IMR-90 (cell line): ENCODE results near the gene PRRG1. TPM values are rescaled to one million over a fixed set of nuclear protein-coding genes. Genes with fewer than 3 reads are reported as not detected.

Source experiments
- ATAC-seq: fragments of 200-7000 bp; cut with Tn5 transposase; 2 replicates; pipeline ENCODE4 v1.9.1; 2020; ENCODE audit warnings: low read depth, mild to moderate bottlenecking, moderate library complexity
- BruUV-seq: library from RNA; stranded (reverse); fragments of 400-500 nt; replicated peaks from 2 replicates; lab custom pipeline; 2021; lab: Mats Ljungman, UMichigan
- CTCF ChIA-PET: fragments of 300-600 bp; formaldehyde crosslinking; extraction: SDS; loops from one replicate; lab custom pipeline; 2021; ENCODE audit warnings: antibody characterized with exemption; lab: Yijun Ruan, JAX
- POLR2A ChIA-PET: fragments of 300-600 bp; sonication (Branson Sonifier 250); formaldehyde crosslinking; loops from one replicate; lab custom pipeline; 2022; ENCODE audit warnings: antibody characterized with exemption; ENCODE audit not compliant: unreplicated experiment; lab: Charles Lee
- DNase-seq: peaks from one replicate; pipeline ENCODE4 v3.0.0; 2013
- H2AFZ ChIP-seq: replicated peaks from 2 replicates; pipeline ENCODE3; 2013; ENCODE audit warnings: low read length, mild to moderate bottlenecking; ENCODE audit not compliant: poor library complexity
- H2AK5ac ChIP-seq: 2 replicates; pipeline ENCODE4 v1.6.1; 2013; ENCODE audit warnings: low read depth, low read length, inconsistent platforms
- H2AK9ac ChIP-seq: replicated peaks from 2 replicates; pipeline ENCODE3; 2013; ENCODE audit warnings: mild to moderate bottlenecking, low read depth, low read length, moderate library complexity; ENCODE audit not compliant: poor library complexity
- H2BK120ac ChIP-seq: 2 replicates; pipeline ENCODE4 v1.6.1; 2013; ENCODE audit warnings: low read depth, low read length, inconsistent platforms
- H2BK15ac ChIP-seq: 3 replicates; pipeline ENCODE4 v1.6.1; 2013; ENCODE audit warnings: low read depth, low read length, inconsistent platforms
- H2BK20ac ChIP-seq: 2 replicates; pipeline ENCODE4 v1.6.1; 2013; ENCODE audit warnings: low read depth, mild to moderate bottlenecking, inconsistent platforms, low read length, moderate library complexity
- H2BK5ac ChIP-seq: 2 replicates; pipeline ENCODE4 v1.6.1; 2013; ENCODE audit warnings: mild to moderate bottlenecking, low read depth, low read length, inconsistent platforms; ENCODE audit not compliant: poor library complexity, severe bottlenecking
- H3K14ac ChIP-seq: replicated peaks from 2 replicates; pipeline ENCODE4 v1.6.1; 2013; ENCODE audit warnings: low read depth, low read length, inconsistent platforms
- H3K18ac ChIP-seq: 2 replicates; pipeline ENCODE4 v1.6.1; 2013; ENCODE audit warnings: low read depth, low read length, control low read depth
- H3K23ac ChIP-seq: 2 replicates; pipeline ENCODE4 v1.6.1; 2013; ENCODE audit warnings: low read depth, low read length, inconsistent platforms
- H3K27ac ChIP-seq: 2 replicates; pipeline ENCODE4 v1.5.1; 2013; ENCODE audit warnings: mild to moderate bottlenecking, control low read depth, low read length; ENCODE audit not compliant: insufficient read depth
- H3K27me3 ChIP-seq: 2 replicates; pipeline ENCODE4 v1.6.1; 2013; ENCODE audit warnings: low read length; ENCODE audit not compliant: control insufficient read depth, insufficient read depth
- H3K36me3 ChIP-seq: 2 replicates; pipeline ENCODE4 v1.6.1; 2013; ENCODE audit warnings: low read length, mixed read lengths; ENCODE audit not compliant: control insufficient read depth, insufficient read depth
- H3K4ac ChIP-seq: 2 replicates; pipeline ENCODE4 v1.6.1; 2013; ENCODE audit warnings: low read depth, low read length, inconsistent platforms
- H3K4me1 ChIP-seq: 2 replicates; pipeline ENCODE4 v1.6.1; 2013; ENCODE audit warnings: low read length, mixed read lengths; ENCODE audit not compliant: control insufficient read depth, insufficient read depth
- H3K4me2 ChIP-seq: 2 replicates; pipeline ENCODE4 v1.6.1; 2013; ENCODE audit warnings: low read depth, mild to moderate bottlenecking, control low read depth, low read length, moderate library complexity
- H3K4me3 ChIP-seq: 2 replicates; pipeline ENCODE4 v1.5.1; 2013; ENCODE audit warnings: low read depth, mild to moderate bottlenecking, control low read depth, low read length, moderate library complexity; ENCODE audit not compliant: insufficient read depth
- H3K56ac ChIP-seq: 2 replicates; pipeline ENCODE4 v1.6.1; 2013; ENCODE audit warnings: low read length, inconsistent platforms; ENCODE audit not compliant: insufficient read depth; ENCODE audit errors: extremely low read depth
- H3K79me1 ChIP-seq, 2 experiments: 2 replicates each; pipeline ENCODE4 v1.6.1; 2013; ENCODE audit warnings: low read length in 2 of 2, inconsistent platforms in 1 of 2, low read depth in 1 of 2
- H3K9ac ChIP-seq: 2 replicates; pipeline ENCODE4 v1.6.1; 2013; ENCODE audit warnings: low read depth, low read length, control low read depth
- H3K9me1 ChIP-seq: 2 replicates; pipeline ENCODE4 v1.6.1; 2013; ENCODE audit warnings: low read length, inconsistent platforms; ENCODE audit not compliant: insufficient read depth
- H3K9me3 ChIP-seq: 2 replicates; pipeline ENCODE4 v1.6.1; 2013; ENCODE audit warnings: low read length; ENCODE audit not compliant: control insufficient read depth, insufficient read depth
- H4K20me1 ChIP-seq: 2 replicates; pipeline ENCODE4 v1.6.1; 2013; ENCODE audit warnings: low read length, inconsistent platforms; ENCODE audit not compliant: insufficient read depth
- H4K5ac ChIP-seq: 2 replicates; pipeline ENCODE4 v1.6.1; 2013; ENCODE audit warnings: mild to moderate bottlenecking, low read depth, low read length, control low read depth
- H4K8ac ChIP-seq, 2 experiments: 2 replicates each; pipeline ENCODE4 v1.6.1; 2013; ENCODE audit warnings: low read depth in 2 of 2, low read length in 2 of 2, control low read depth in 1 of 2, inconsistent platforms in 1 of 2
- H4K91ac ChIP-seq: 2 replicates; pipeline ENCODE4 v1.6.1; 2013; ENCODE audit warnings: low read depth, low read length, inconsistent platforms; ENCODE audit not compliant: insufficient read depth
- BHLHE40 ChIP-seq: fragments of 150-350 bp; IDR thresholded peaks from 2 replicates; pipeline ENCODE4 v1.6.1; 2016; ENCODE audit warnings: mild to moderate bottlenecking, low read depth, low read length
- CEBPB ChIP-seq: IDR thresholded peaks from 2 replicates; pipeline ENCODE4 v1.6.1; 2012; ENCODE audit warnings: low read depth, low read length, improper control_type of control experiment
- CHD1 ChIP-seq: IDR thresholded peaks from 2 replicates; pipeline ENCODE4 v1.6.1; 2012; ENCODE audit warnings: low read depth, low read length, improper control_type of control experiment
- CTCF ChIP-seq: conservative IDR thresholded peaks from 2 replicates; pipeline ENCODE4 v1.5.1; 2012; ENCODE audit warnings: mild to moderate bottlenecking, low read depth, low read length, improper control_type of control experiment
- FOS ChIP-seq: fragments of 150-350 bp; IDR thresholded peaks from 2 replicates; pipeline ENCODE4 v1.6.1; 2016; ENCODE audit warnings: low read depth, low read length
- MAFK ChIP-seq: IDR thresholded peaks from 2 replicates; pipeline ENCODE4 v1.6.1; 2012; ENCODE audit warnings: low read depth, low read length, improper control_type of control experiment
- MAZ ChIP-seq: IDR thresholded peaks from 2 replicates; pipeline ENCODE4 v1.6.1; 2012; ENCODE audit warnings: low read depth, mild to moderate bottlenecking, low read length, improper control_type of control experiment, moderate library complexity, borderline replicate concordance
- MXI1 ChIP-seq: IDR thresholded peaks from 2 replicates; pipeline ENCODE4 v1.6.1; 2012; ENCODE audit warnings: low read depth, mild to moderate bottlenecking, low read length, moderate library complexity, borderline replicate concordance
- NFE2L2 ChIP-seq: fragments of 150-350 bp; IDR thresholded peaks from 2 replicates; pipeline ENCODE4 v1.6.1; 2016; ENCODE audit warnings: low read depth, mild to moderate bottlenecking, low read length
- POLR2A ChIP-seq: IDR thresholded peaks from 2 replicates; pipeline ENCODE4 v1.6.1; 2012; ENCODE audit warnings: mild to moderate bottlenecking, low read depth, low read length
- RAD21 ChIP-seq: IDR thresholded peaks from 2 replicates; pipeline ENCODE4 v1.6.1; 2012; ENCODE audit warnings: low read length, improper control_type of control experiment
- RFX5 ChIP-seq: IDR thresholded peaks from 2 replicates; pipeline ENCODE4 v1.8.0; 2012; ENCODE audit warnings: low read depth, mild to moderate bottlenecking, low read length, moderate library complexity
- SMC3 ChIP-seq: fragments of 150-350 bp; IDR thresholded peaks from 2 replicates; pipeline ENCODE4 v1.6.1; 2016; ENCODE audit warnings: low read depth, mild to moderate bottlenecking, antibody characterized with exemption, low read length, moderate library complexity
- WGBS, 2 experiments: methylation state at CpG; one replicate each; pipeline versions ENCODE4 v1.1.5 to v1.1.7; 2013; ENCODE audit warnings: missing lambda C conversion rate in 2 of 2; ENCODE audit not compliant: insufficient read length in 1 of 2; ENCODE audit errors: extremely low coverage in 2 of 2; 5-methylcytosine and 5-hydroxymethylcytosine counted together
- dilution Hi-C: fragments of 300-500 bp; cut with HindIII; formaldehyde crosslinking; loops from one replicate; pipeline ENCODE4 v1.14.3; 2018; ENCODE audit warnings: low sequenced_read_pairs; ENCODE audit not compliant: unreplicated experiment
- in situ Hi-C: fragments of 300-500 bp; cut with MboI; formaldehyde crosslinking; loops from 3 replicates; pipeline ENCODE4 v1.14.3; 2019; ENCODE audit warnings: low sequenced_read_pairs, inconsistent platforms, mixed read lengths
- intact Hi-C: fragments of 100-400 bp; cut with micrococcal nuclease; formaldehyde crosslinking; loops from 2 replicates; pipeline ENCODE4 v1.10.0; 2022
- polyA plus RNA-seq, 3 experiments: library from polyadenylated mRNA; depleted of rRNA; stranded (reverse); fragments of >200 nt; gene quantifications; 2 replicates each; pipeline ENCODE4 v1.2.3, GENCODE V29; 2012; ENCODE audit warnings: low replicate concordance in 1 of 3
- total RNA-seq: library from RNA; depleted of rRNA; stranded (reverse); fragments of >200 nt; gene quantifications from 2 replicates; pipeline ENCODE4 v1.2.3, GENCODE V29; 2012
- TF ChIP-seq, protein P1 (sequence below): fragments of 150-350 bp; IDR thresholded peaks from 2 replicates; pipeline ENCODE4 v1.6.1; 2016; ENCODE audit warnings: low read depth, mild to moderate bottlenecking, low read length, moderate library complexity, borderline replicate concordance

Gene PRRG1
- total and polyA plus RNA-seq, 2 of the 4 experiments (the other 2 are of a cell fraction) = 9.0 to 11.1 TPM

GRCh38 chrX:37388413-37388812 lies 39.2 kb downstream of the PRRG1 start:
- CTCF ChIA-PET = no interaction called here
- Histone ChIP-seq H3K36me3 (peaks cover 5% of the 10 kb centered on the region; the same call in 1 of the 2 replicates), H3K56ac (no peak overlapping the region), H3K79me1 (0 out of 4 replicates have a peak, but pooled peaks cover 0 to 2% of the 10 kb centered on the region in 2 experiments), H3K27ac (no peak overlapping the region), H3K23ac (no peak overlapping the region), H2AFZ (no peak overlapping the region), H3K9ac (no peak overlapping the region), H2BK20ac (no peak overlapping the region), H4K8ac (no peak overlapping the region), H3K27me3 (no peaks in the 10 kb centered on the region), H3K4me2 (no peak overlapping the region), H3K4me3 (no peak overlapping the region), H4K5ac (no peak overlapping the region), H4K20me1 (no peaks in the 10 kb centered on the region; the same call in 1 of the 2 replicates), H3K9me3 (no peaks in the 10 kb centered on the region), H2BK5ac (no peak overlapping the region), H3K14ac (no peak overlapping the region), H2BK15ac (no peak overlapping the region), H3K18ac (no peak overlapping the region), H2BK120ac (no peak overlapping the region), H3K4ac (no peak overlapping the region), H3K9me1 (no peaks in the 10 kb centered on the region), H2AK9ac (no peak overlapping the region), H3K4me1 (no peaks in the 10 kb centered on the region), H2AK5ac (no peak overlapping the region), H4K91ac (no peak overlapping the region)
- intact Hi-C loops = no loop called here
- in situ Hi-C loops = no loop called here
- no peak for ATAC-seq
- POLR2A ChIA-PET = no interaction called here
- dilution Hi-C loops = no loop called here
- BruUV-seq = no TSS peak
- DNase-seq = no peak
- 89% methylated on average over 3 of the region's 4 CpGs; no CpG with 5 or more reads in 1 of the 2 experiments for WGBS, 2 experiments
- TF ChIP-seq POLR2A = no peak
- TF ChIP-seq SMC3 = no peak
- no peak for TF ChIP-seq NFE2L2
- no peak for TF ChIP-seq MAFK
- no peak for TF ChIP-seq RAD21
- TF ChIP-seq RFX5 = no peak
- TF ChIP-seq CTCF = no peak
- TF ChIP-seq MAZ = no peak
- no peak for TF ChIP-seq BHLHE40
- TF ChIP-seq MXI1 = no peak
- TF ChIP-seq, protein P1, sequence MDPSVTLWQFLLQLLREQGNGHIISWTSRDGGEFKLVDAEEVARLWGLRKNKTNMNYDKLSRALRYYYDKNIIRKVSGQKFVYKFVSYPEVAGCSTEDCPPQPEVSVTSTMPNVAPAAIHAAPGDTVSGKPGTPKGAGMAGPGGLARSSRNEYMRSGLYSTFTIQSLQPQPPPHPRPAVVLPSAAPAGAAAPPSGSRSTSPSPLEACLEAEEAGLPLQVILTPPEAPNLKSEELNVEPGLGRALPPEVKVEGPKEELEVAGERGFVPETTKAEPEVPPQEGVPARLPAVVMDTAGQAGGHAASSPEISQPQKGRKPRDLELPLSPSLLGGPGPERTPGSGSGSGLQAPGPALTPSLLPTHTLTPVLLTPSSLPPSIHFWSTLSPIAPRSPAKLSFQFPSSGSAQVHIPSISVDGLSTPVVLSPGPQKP = no peak
- TF ChIP-seq CHD1 = no peak
- TF ChIP-seq CEBPB = no peak
- TF ChIP-seq FOS = no peak
